ENCODE measurements around the gene VEGFC.

GRCh38 chr4:176708771-176709311 is 83.9 kb downstream of the VEGFC start:
- no peak for TF ChIP-seq POLR2A (IDR thresholded peaks at IDR 0.05)
- TF ChIP-seq, protein P1, sequence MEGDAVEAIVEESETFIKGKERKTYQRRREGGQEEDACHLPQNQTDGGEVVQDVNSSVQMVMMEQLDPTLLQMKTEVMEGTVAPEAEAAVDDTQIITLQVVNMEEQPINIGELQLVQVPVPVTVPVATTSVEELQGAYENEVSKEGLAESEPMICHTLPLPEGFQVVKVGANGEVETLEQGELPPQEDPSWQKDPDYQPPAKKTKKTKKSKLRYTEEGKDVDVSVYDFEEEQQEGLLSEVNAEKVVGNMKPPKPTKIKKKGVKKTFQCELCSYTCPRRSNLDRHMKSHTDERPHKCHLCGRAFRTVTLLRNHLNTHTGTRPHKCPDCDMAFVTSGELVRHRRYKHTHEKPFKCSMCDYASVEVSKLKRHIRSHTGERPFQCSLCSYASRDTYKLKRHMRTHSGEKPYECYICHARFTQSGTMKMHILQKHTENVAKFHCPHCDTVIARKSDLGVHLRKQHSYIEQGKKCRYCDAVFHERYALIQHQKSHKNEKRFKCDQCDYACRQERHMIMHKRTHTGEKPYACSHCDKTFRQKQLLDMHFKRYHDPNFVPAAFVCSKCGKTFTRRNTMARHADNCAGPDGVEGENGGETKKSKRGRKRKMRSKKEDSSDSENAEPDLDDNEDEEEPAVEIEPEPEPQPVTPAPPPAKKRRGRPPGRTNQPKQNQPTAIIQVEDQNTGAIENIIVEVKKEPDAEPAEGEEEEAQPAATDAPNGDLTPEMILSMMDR (IDR thresholded peaks at IDR 0.05): no peak
